ENCODE results near the gene FHDC1.

Gene FHDC1

GRCh38 chr4:153001626-153002025 is 65.5 kb downstream of the FHDC1 start:
- no peak overlapping the region for H3K4me2 ChIP-seq (ENCODE audit: low read length)
- H4K20me1 ChIP-seq (ENCODE audit: insufficient read depth, low read length): no peaks in the 10 kb centered on the region
- TF ChIP-seq EZH2 (IDR thresholded peaks at IDR 0.05; ENCODE audit: borderline replicate concordance, low read length) (no peak), CTCF (IDR thresholded peaks at IDR 0.05; ENCODE audit: low read length) (no peak)
- no peak overlapping the region for H3K9ac ChIP-seq (ENCODE audit: low read length)
- H3K9me2 ChIP-seq (ENCODE audit: low read depth, low read length): no peaks in the 10 kb centered on the region
- H3K27ac ChIP-seq (ENCODE audit: low read depth, low read length, poor library complexity, severe bottlenecking): no peak overlapping the region
- H3K4me3 ChIP-seq (ENCODE audit: low read depth, low read length, poor library complexity, severe bottlenecking): no peak overlapping the region
- no peaks in the 10 kb centered on the region for H3K79me2 ChIP-seq (ENCODE audit: insufficient read depth, low read length)
- no peaks in the 10 kb centered on the region for H3K4me1 ChIP-seq (ENCODE audit: insufficient read depth, low read length, severe bottlenecking)
- no peaks in the 10 kb centered on the region; the same call in 1 of the 2 replicates for H3K27me3 ChIP-seq (ENCODE audit: insufficient read depth, low read length)
- H3K9me3 ChIP-seq (ENCODE audit: low read length): no peaks in the 10 kb centered on the region
- no peaks in the 10 kb centered on the region for H3F3A ChIP-seq (ENCODE audit: insufficient read depth, low read length)
- H3K36me3 ChIP-seq (ENCODE audit: insufficient read depth, low read length): no peaks in the 10 kb centered on the region
- H2AFZ ChIP-seq (ENCODE audit: low read length): no peak overlapping the region

- Histone ChIP-seq H2AFZ (ENCODE audit: low read length) (no peak overlapping the region), H3K9me2 (ENCODE audit: low read depth, low read length) (no peaks in the 10 kb centered on the region), H3K27me3 (ENCODE audit: insufficient read depth, low read length) (no peaks in the 10 kb centered on the region; the same call in 1 of the 2 replicates), H3K9ac (ENCODE audit: low read length) (no peak overlapping the region), H3K27ac (ENCODE audit: low read depth, low read length, poor library complexity, severe bottlenecking) (no peak overlapping the region), H3K4me1 (ENCODE audit: insufficient read depth, low read length, severe bottlenecking) (no peaks in the 10 kb centered on the region), H3K9me3 (ENCODE audit: low read length) (no peaks in the 10 kb centered on the region), H3K79me2 (ENCODE audit: insufficient read depth, low read length) (no peaks in the 10 kb centered on the region), H3K4me3 (ENCODE audit: low read depth, low read length, poor library complexity, severe bottlenecking) (no peak overlapping the region), H3F3A (ENCODE audit: insufficient read depth, low read length) (no peaks in the 10 kb centered on the region), H3K4me2 (ENCODE audit: low read length) (no peak overlapping the region), H4K20me1 (ENCODE audit: insufficient read depth, low read length) (no peaks in the 10 kb centered on the region), H3K36me3 (ENCODE audit: insufficient read depth, low read length) (no peaks in the 10 kb centered on the region)
- TF ChIP-seq CTCF (IDR thresholded peaks at IDR 0.05; ENCODE audit: low read length) (no peak), EZH2 (IDR thresholded peaks at IDR 0.05; ENCODE audit: borderline replicate concordance, low read length) (no peak)
Measured at GRCh38 chr4:153002110-153002509, 66.0 kb downstream of the FHDC1 start.

GRCh38 chr4:153004081-153004850 is 68.1 kb downstream of the FHDC1 start:
- Histone ChIP-seq H3K27me3 (ENCODE audit: insufficient read depth, low read length) (no peaks in the 10 kb centered on the region; the same call in 1 of the 2 replicates), H3K9ac (ENCODE audit: low read length) (no peak overlapping the region), H3K9me2 (ENCODE audit: low read depth, low read length) (no peaks in the 10 kb centered on the region), H3K4me3 (ENCODE audit: low read depth, low read length, poor library complexity, severe bottlenecking) (no peak overlapping the region), H3K4me1 (ENCODE audit: insufficient read depth, low read length, severe bottlenecking) (no peaks in the 10 kb centered on the region), H4K20me1 (ENCODE audit: insufficient read depth, low read length) (no peaks in the 10 kb centered on the region), H3K36me3 (ENCODE audit: insufficient read depth, low read length) (no peaks in the 10 kb centered on the region), H3K79me2 (ENCODE audit: insufficient read depth, low read length) (no peaks in the 10 kb centered on the region), H2AFZ (ENCODE audit: low read length) (no peak overlapping the region), H3K27ac (ENCODE audit: low read depth, low read length, poor library complexity, severe bottlenecking) (no peak overlapping the region), H3F3A (ENCODE audit: insufficient read depth, low read length) (no peaks in the 10 kb centered on the region), H3K9me3 (ENCODE audit: low read length) (no peaks in the 10 kb centered on the region), H3K4me2 (ENCODE audit: low read length) (no peak overlapping the region)
- TF ChIP-seq CTCF (IDR thresholded peaks at IDR 0.05; ENCODE audit: low read length) (no peak), EZH2 (IDR thresholded peaks at IDR 0.05; ENCODE audit: borderline replicate concordance, low read length) (no peak)

Data from OCI-LY1 (cell line).